ENCODE measurements around the gene ERCC2.

DNA sequence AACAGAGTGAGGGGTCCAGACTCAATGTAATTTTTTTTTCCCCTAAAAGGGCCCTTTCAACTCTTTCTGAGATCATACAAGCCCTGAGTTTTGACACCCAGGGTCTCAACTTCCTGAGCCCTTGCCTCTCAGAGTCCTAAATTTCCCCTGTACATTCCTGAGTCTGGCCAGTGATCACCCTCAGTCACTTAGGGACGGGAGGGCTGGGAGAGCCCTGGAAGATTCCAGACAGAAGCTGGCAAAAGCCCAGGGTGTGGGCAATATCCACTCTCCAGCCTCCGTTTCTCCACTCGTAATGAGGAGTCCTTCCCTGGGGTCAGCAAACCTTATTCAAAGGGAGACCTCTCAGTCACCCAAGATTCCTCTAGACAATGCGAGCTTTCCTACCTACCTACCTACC is 32.9 kb upstream of the ERCC2 start:
- TF ChIP-seq, protein P1, sequence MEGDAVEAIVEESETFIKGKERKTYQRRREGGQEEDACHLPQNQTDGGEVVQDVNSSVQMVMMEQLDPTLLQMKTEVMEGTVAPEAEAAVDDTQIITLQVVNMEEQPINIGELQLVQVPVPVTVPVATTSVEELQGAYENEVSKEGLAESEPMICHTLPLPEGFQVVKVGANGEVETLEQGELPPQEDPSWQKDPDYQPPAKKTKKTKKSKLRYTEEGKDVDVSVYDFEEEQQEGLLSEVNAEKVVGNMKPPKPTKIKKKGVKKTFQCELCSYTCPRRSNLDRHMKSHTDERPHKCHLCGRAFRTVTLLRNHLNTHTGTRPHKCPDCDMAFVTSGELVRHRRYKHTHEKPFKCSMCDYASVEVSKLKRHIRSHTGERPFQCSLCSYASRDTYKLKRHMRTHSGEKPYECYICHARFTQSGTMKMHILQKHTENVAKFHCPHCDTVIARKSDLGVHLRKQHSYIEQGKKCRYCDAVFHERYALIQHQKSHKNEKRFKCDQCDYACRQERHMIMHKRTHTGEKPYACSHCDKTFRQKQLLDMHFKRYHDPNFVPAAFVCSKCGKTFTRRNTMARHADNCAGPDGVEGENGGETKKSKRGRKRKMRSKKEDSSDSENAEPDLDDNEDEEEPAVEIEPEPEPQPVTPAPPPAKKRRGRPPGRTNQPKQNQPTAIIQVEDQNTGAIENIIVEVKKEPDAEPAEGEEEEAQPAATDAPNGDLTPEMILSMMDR (IDR thresholded peaks at IDR 0.05): no peak
- TF ChIP-seq POLR2A (IDR thresholded peaks at IDR 0.05): no peak
